Measurements from ENCODE around the gene HAGHL.

The HAGHL gene

DNA sequence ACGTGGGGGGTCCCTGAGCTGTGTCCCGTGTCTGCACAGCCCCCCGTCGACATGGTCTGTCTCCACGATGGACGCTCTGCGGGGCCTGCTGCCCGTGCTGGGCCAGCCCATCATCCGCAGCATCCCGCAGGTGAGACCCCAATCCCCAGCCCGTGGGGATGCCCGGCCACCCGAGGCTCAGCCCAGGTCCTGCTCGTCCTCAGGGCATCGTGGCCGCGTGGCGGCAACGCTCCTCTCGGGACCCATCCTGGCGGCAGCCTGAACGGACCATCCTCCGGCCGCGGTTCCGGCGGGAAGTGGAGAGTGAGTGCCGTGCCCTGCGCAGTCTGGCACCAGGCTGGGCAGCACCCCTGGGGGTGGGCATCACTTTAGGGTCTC, 38.6 kb downstream of the HAGHL start:
- ChIA-PET POLR2A (ENCODE audit: low non-redundant PET) (no interaction called here), CTCF (no interaction called here)
- no peak for TF ChIP-seq CTCF (conservative IDR thresholded peaks at IDR 0.05; ENCODE audit: low read depth)
- no peak for DNase-seq (ENCODE audit: low spot score)
- H3K27ac ChIP-seq = no peak overlapping the region

GRCh38 chr16:766008-766819, 39.3 kb downstream of the HAGHL start:
- DNase-seq (ENCODE audit: low spot score) = no peak
- ChIA-PET POLR2A (ENCODE audit: low non-redundant PET) (no interaction called here), CTCF (no interaction called here)
- TF ChIP-seq CTCF (conservative IDR thresholded peaks at IDR 0.05; ENCODE audit: low read depth) = no peak
- peak overlapping the region; percentile 24; the same call in 1 of the 2 replicates for H3K27ac ChIP-seq

- ChIA-PET CTCF (interaction anchor here (0.6 to 0.9 kb wide), 2 partner anchors 17 to 26 kb away, joined by 3 to 4 read pairs; no protein-coding TSS in a partner anchor), POLR2A (ENCODE audit: low non-redundant PET) (no interaction called here)
- H3K27ac ChIP-seq = no peak overlapping the region
- no peak for DNase-seq (ENCODE audit: low spot score)
- no peak for TF ChIP-seq CTCF (conservative IDR thresholded peaks at IDR 0.05; ENCODE audit: low read depth)
These were observed 40.1 kb downstream of the HAGHL start for GRCh38 chr16:766820-767640.

- POLR2A ChIA-PET (ENCODE audit: low non-redundant PET) = no interaction called here
- CTCF ChIA-PET = interaction anchor here (0.9 kb wide), 1 partner anchor 26 kb away, joined by 4 read pairs; no protein-coding TSS in a partner anchor
- no peak for DNase-seq (ENCODE audit: low spot score)
These were observed 40.9 kb downstream of the HAGHL start for GRCh38 chr16:767743-768235.

DNA sequence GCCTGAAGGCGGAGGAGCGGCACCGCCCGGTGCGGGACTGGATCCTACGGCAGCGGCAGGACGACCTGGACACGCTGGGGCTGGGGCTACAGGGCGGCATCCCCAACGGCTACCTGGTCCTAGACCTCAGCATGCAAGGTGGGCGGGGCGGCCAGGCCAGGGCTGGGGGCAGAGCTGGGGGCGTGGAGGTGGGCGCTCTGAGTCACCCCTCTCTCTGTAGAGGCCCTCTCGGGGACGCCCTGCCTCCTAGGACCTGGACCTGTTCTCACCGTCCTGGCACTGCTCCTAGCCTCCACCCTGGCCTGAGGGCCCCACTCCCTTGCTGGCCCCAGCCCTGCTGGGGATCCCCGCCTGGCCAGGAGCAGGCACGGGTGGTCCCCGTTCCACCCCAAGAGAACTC, 41.5 kb downstream of the HAGHL start:
- ChIA-PET CTCF (no interaction called here), POLR2A (ENCODE audit: low non-redundant PET) (no interaction called here)
- TF ChIP-seq CTCF (conservative IDR thresholded peaks at IDR 0.05; ENCODE audit: low read depth) = no peak
- no peak overlapping the region; the same call in 1 of the 2 replicates for H3K27ac ChIP-seq
- no peak for DNase-seq (ENCODE audit: low spot score)

More at GRCh38 chr16:767743-768235, 40.9 kb downstream of the HAGHL start:
- TF ChIP-seq CTCF (conservative IDR thresholded peaks at IDR 0.05; ENCODE audit: low read depth) = no peak
- H3K27ac ChIP-seq = no peak overlapping the region; the same call in 1 of the 2 replicates

GRCh38 chr16:769184-769784, 42.4 kb downstream of the HAGHL start:
- POLR2A ChIA-PET (ENCODE audit: low non-redundant PET) = no interaction called here
- H3K27ac ChIP-seq = no peak overlapping the region
- TF ChIP-seq CTCF (conservative IDR thresholded peaks at IDR 0.05; ENCODE audit: low read depth) = no peak
- no peak for DNase-seq (ENCODE audit: low spot score)
- CTCF ChIA-PET = no interaction called here

All from RWPE1 (cell line).